ENCODE measurements around the gene NCOR2.

GRCh38 chr12:124614512-124615292 lies 47.3 kb upstream of the NCOR2 start:
- TF ChIP-seq CTCF (IDR thresholded peaks at IDR 0.05; ENCODE audit: extremely low read depth in 1 of 2, insufficient read depth in 1 of 2, low read depth in 1 of 2, low read length in 2 of 2) (no peak), POLR2A (IDR thresholded peaks at IDR 0.05; ENCODE audit: low read depth, low read length) (no peak), MAX (IDR thresholded peaks at IDR 0.05; ENCODE audit: insufficient read depth, insufficient read length) (no peak), POLR2AphosphoS5 (IDR thresholded peaks at IDR 0.05; ENCODE audit: insufficient read depth, low read depth, low read length) (no peak), EZH2 (IDR thresholded peaks at IDR 0.05; ENCODE audit: borderline replicate concordance, low read depth, low read length, severe bottlenecking) (no peak), FOS (IDR thresholded peaks at IDR 0.05; ENCODE audit: borderline replicate concordance, insufficient read depth, low read length) (no peak), JUN (IDR thresholded peaks at IDR 0.05; ENCODE audit: borderline replicate concordance, insufficient read depth, insufficient read length, low read depth) (no peak), GATA2 (IDR thresholded peaks at IDR 0.05; ENCODE audit: insufficient read depth, insufficient read length, low read depth, low read length) (no peak)
